HEK293 (cell line): Measurements from ENCODE around the gene RNF19B.

Experiments used
- CTCF ChIA-PET: fragments of 350-600 bp; formaldehyde crosslinking; extraction: SDS; loops from one replicate; lab custom pipeline; 2021; ENCODE audit warnings: antibody characterized with exemption; lab: Yijun Ruan, JAX
- POLR2A ChIA-PET: fragments of 300-600 bp; formaldehyde crosslinking; extraction: SDS; loops from one replicate; lab custom pipeline; 2020; ENCODE audit warnings: antibody characterized with exemption, inconsistent platforms; lab: Yijun Ruan, JAX
- H3K27ac ChIP-seq: fragments of 200-500 bp; sonication (Bioruptor generic); 2 replicates; pipeline ENCODE4 v1.5.1; 2014; ENCODE audit warnings: low read depth, low read length, control low read depth, inconsistent platforms; ENCODE audit errors: extremely low read depth
- H3K36me3 ChIP-seq, 2 experiments: fragments of 200-500 bp in 1 of 2; sonication (Bioruptor generic) in 1 of 2; 1 replicate in 1 of 2; 2 replicates in 1 of 2; pipeline ENCODE4 v1.5.1; 2014 to 2017; ENCODE audit warnings: inconsistent platforms in 2 of 2, low read length in 2 of 2; ENCODE audit not compliant: control insufficient read depth in 2 of 2, insufficient read depth in 1 of 2
- H3K4me1 ChIP-seq: fragments of 200-500 bp; sonication (Bioruptor generic); 2 replicates; pipeline ENCODE4 v1.5.1; 2014; ENCODE audit warnings: mild to moderate bottlenecking, low read length, inconsistent platforms; ENCODE audit not compliant: control insufficient read depth, insufficient read depth
- H3K4me3 ChIP-seq: 2 replicates; pipeline ENCODE4 v1.5.1; 2011; ENCODE audit warnings: low read depth, mild to moderate bottlenecking, control low read depth, low read length, moderate library complexity
- H3K9me3 ChIP-seq: fragments of 200-500 bp; sonication (Bioruptor generic); 2 replicates; pipeline ENCODE4 v1.5.1; 2014; ENCODE audit warnings: low read depth, low read length, inconsistent platforms; ENCODE audit not compliant: control insufficient read depth, insufficient read depth
- AEBP2 ChIP-seq: fragments of 450-650 bp; formaldehyde crosslinking; IDR thresholded peaks from 2 replicates; pipeline ENCODE4 v1.5.1; 2016; ENCODE audit warnings: missing biosample characterization, missing genetic modification characterization, borderline replicate concordance
- CTCF ChIP-seq: fragments of 450-650 bp; formaldehyde crosslinking; IDR thresholded peaks from 2 replicates; pipeline ENCODE4 v1.5.1; 2016; ENCODE audit warnings: missing biosample characterization, missing genetic modification characterization
- HOXC10 ChIP-seq: sonication (generic); formaldehyde crosslinking; IDR thresholded peaks from 2 replicates; pipeline ENCODE4 v1.8.1; 2023; ENCODE audit warnings: mild to moderate bottlenecking, missing genetic modification reagents
- MEIS1 ChIP-seq: sonication (generic); formaldehyde crosslinking; IDR thresholded peaks from 2 replicates; pipeline ENCODE4 v1.8.1; 2022; ENCODE audit warnings: missing genetic modification reagents, mild to moderate bottlenecking, borderline replicate concordance
- YY1 ChIP-seq: fragments of 450-650 bp; formaldehyde crosslinking; IDR thresholded peaks from 2 replicates; pipeline ENCODE4 v1.5.1; 2018; ENCODE audit warnings: missing biosample characterization, missing genetic modification characterization
- ZNF155 ChIP-seq: fragments of 450-650 bp; formaldehyde crosslinking; IDR thresholded peaks from 2 replicates; pipeline ENCODE4 v1.5.1; 2016; ENCODE audit warnings: missing biosample characterization, missing genetic modification characterization
- ZNF175 ChIP-seq: fragments of 450-650 bp; formaldehyde crosslinking; IDR thresholded peaks from 2 replicates; pipeline ENCODE4 v1.5.1; 2016; ENCODE audit warnings: missing biosample characterization, missing genetic modification characterization
- ZNF24 ChIP-seq: fragments of 450-650 bp; formaldehyde crosslinking; IDR thresholded peaks from 2 replicates; pipeline ENCODE4 v1.5.1; 2016; ENCODE audit warnings: missing biosample characterization, missing genetic modification characterization
- ZNF248 ChIP-seq: fragments of 450-650 bp; formaldehyde crosslinking; IDR thresholded peaks from 2 replicates; pipeline ENCODE4 v1.5.1; 2017; ENCODE audit warnings: missing biosample characterization, missing genetic modification characterization
- ZNF280D ChIP-seq: fragments of 450-650 bp; formaldehyde crosslinking; IDR thresholded peaks from 2 replicates; pipeline ENCODE4 v1.5.1; 2016; ENCODE audit warnings: missing biosample characterization, missing genetic modification characterization
- ZNF596 ChIP-seq: fragments of 450-650 bp; IDR thresholded peaks from 2 replicates; pipeline ENCODE4 v1.5.0; 2018; ENCODE audit warnings: missing biosample characterization, mild to moderate bottlenecking, missing genetic modification characterization, moderate library complexity
- ZNF664 ChIP-seq: fragments of 450-650 bp; formaldehyde crosslinking; IDR thresholded peaks from 2 replicates; pipeline ENCODE4 v1.5.1; 2016; ENCODE audit warnings: missing biosample characterization, missing genetic modification characterization
- ZNF704 ChIP-seq: fragments of 450-650 bp; formaldehyde crosslinking; IDR thresholded peaks from 2 replicates; pipeline ENCODE4 v1.5.1; 2016; ENCODE audit warnings: missing biosample characterization, missing genetic modification characterization
- ZSCAN18 ChIP-seq: fragments of 450-650 bp; formaldehyde crosslinking; IDR thresholded peaks from 2 replicates; pipeline ENCODE4 v1.5.1; 2016; ENCODE audit warnings: missing biosample characterization, missing genetic modification characterization

The RNF19B gene

GRCh38 chr1:33002006-33002405 is 37.4 kb upstream of the RNF19B start:
- ChIA-PET POLR2A (interaction anchor here (1.3 kb wide), 1 partner anchor 37 kb away, joined by 4 read pairs; the partner anchor contains the start of gene RNF19B), CTCF (interaction anchor here (0.7 to 1.6 kb wide), 4 partner anchors 12 to 608 kb away, joined by 3 to 4 read pairs (median 4); partner anchors contain the start of gene BSDC1)
- Histone ChIP-seq H3K4me1 (no peaks in the 10 kb centered on the region), H3K27ac (no peak overlapping the region), H3K9me3 (no peaks in the 10 kb centered on the region), H3K36me3 (peaks cover 4 to 23% of the 10 kb centered on the region in 2 experiments), H3K4me3 (no peak overlapping the region)
- TF ChIP-seq ZNF664 (tag by site-specific recombination) (peak; percentile 75), YY1 (tag by site-specific recombination) (no peak), ZNF248 (tag by site-specific recombination) (no peak), ZSCAN18 (no peak), ZNF24 (no peak)

GRCh38 chr1:33001282-33001681 is 36.7 kb upstream of the RNF19B start:
- Histone ChIP-seq H3K4me1 (no peaks in the 10 kb centered on the region), H3K4me3 (no peak overlapping the region), H3K9me3 (no peaks in the 10 kb centered on the region), H3K36me3 (peaks cover 0 to 23% of the 10 kb centered on the region in 2 experiments; a peak in 2 of 3 replicates), H3K27ac (no peak overlapping the region)
- CTCF ChIA-PET, result interaction anchor here (1.1 to 1.6 kb wide), 4 partner anchors 13 to 125 kb away, joined by 3 to 4 read pairs (median 4); no protein-coding TSS in a partner anchor
- POLR2A ChIA-PET, result no interaction called here
- TF ChIP-seq MEIS1 (CRISPR knock-in tag), result no peak
- TF ChIP-seq CTCF (tag by site-specific recombination), result 0 out of 2 replicates have a peak, but pooled peaks have one; percentile 28
- no peak for TF ChIP-seq AEBP2 (tag by site-specific recombination)
- no peak for TF ChIP-seq ZNF175 (tag by site-specific recombination)
- TF ChIP-seq HOXC10 (CRISPR knock-in tag), result no peak
- no peak for TF ChIP-seq ZNF280D (tag by site-specific recombination)

- Histone ChIP-seq H3K4me1 (no peaks in the 10 kb centered on the region), H3K9me3 (no peaks in the 10 kb centered on the region), H3K27ac (no peak overlapping the region), H3K36me3 (peaks cover 0 to 22% of the 10 kb centered on the region in 2 experiments; a peak in 2 of 3 replicates), H3K4me3 (no peak overlapping the region)
- ChIA-PET POLR2A (interaction anchor here (0.6 kb wide), 1 partner anchor 23 kb away, joined by 3 read pairs; no protein-coding TSS in a partner anchor), CTCF (interaction anchor here (0.5 to 1.6 kb wide), 7 partner anchors 8 to 95 kb away, joined by 3 to 4 read pairs (median 3); no protein-coding TSS in a partner anchor)
- no peak for TF ChIP-seq ZNF596
- TF ChIP-seq ZNF155 (tag by site-specific recombination), result no peak
- TF ChIP-seq ZNF704 (tag by site-specific recombination), result no peak
These were observed 35.9 kb upstream of the RNF19B start for GRCh38 chr1:33000427-33001026.
